GM23338 (cell line): Measurements from ENCODE around the gene TAS2R10. TPM values are rescaled to one million over a fixed set of nuclear protein-coding genes. Genes with fewer than 3 reads are reported as not detected.
A peak's percentile ranks its signal among the peaks of the same experiment; 100 is the strongest.

ENCODE experiments used
- ATAC-seq: fragments of 200-7000 bp; cut with Tn5 transposase; 3 replicates; pipeline ENCODE4 v1.9.1; 2020
- DNase-seq: peaks from one replicate; pipeline ENCODE4 v3.0.0-alpha.2; 2015; ENCODE audit warnings: low spot score
- H2AFZ ChIP-seq: fragments of 200-600 bp; sonication (generic); 2 replicates; pipeline ENCODE4 v1.8.0; 2016; ENCODE audit warnings: antibody characterized with exemption, mild to moderate bottlenecking, moderate library complexity
- H3F3A ChIP-seq: fragments of 200-600 bp; sonication (generic); replicated peaks from 2 replicates; pipeline ENCODE4 v1.8.0; 2017; ENCODE audit warnings: antibody characterized with exemption, mixed run types, low read depth
- H3K27ac ChIP-seq: fragments of 200-600 bp; sonication (generic); 2 replicates; pipeline ENCODE4 v1.6.1; 2016; ENCODE audit warnings: low read depth
- H3K27me3 ChIP-seq: fragments of 200-600 bp; sonication (generic); 2 replicates; pipeline ENCODE4 v1.8.0; 2016; ENCODE audit warnings: mild to moderate bottlenecking, mixed run types, moderate library complexity; ENCODE audit not compliant: insufficient read depth
- H3K36me3 ChIP-seq: fragments of 200-600 bp; sonication (generic); 2 replicates; pipeline ENCODE4 v1.8.0; 2016; ENCODE audit warnings: mild to moderate bottlenecking; ENCODE audit not compliant: insufficient read depth
- H3K4me1 ChIP-seq: fragments of 200-600 bp; sonication (generic); 2 replicates; pipeline ENCODE4 v1.8.0; 2016; ENCODE audit warnings: mild to moderate bottlenecking, moderate library complexity; ENCODE audit not compliant: insufficient read depth
- H3K4me2 ChIP-seq: fragments of 200-600 bp; sonication (generic); 2 replicates; pipeline ENCODE4 v1.7.1; 2017; ENCODE audit warnings: mixed run types
- H3K4me3 ChIP-seq: fragments of 200-600 bp; sonication (generic); 2 replicates; pipeline ENCODE4 v1.6.1; 2016; ENCODE audit warnings: mixed run types
- H3K79me2 ChIP-seq: fragments of 200-600 bp; sonication (generic); replicated peaks from 2 replicates; pipeline ENCODE4 v1.8.0; 2017; ENCODE audit warnings: mild to moderate bottlenecking; ENCODE audit not compliant: insufficient read depth
- H3K9me2 ChIP-seq: fragments of 200-600 bp; sonication (generic); 2 replicates; pipeline ENCODE4 v1.8.0; 2017; ENCODE audit not compliant: insufficient read depth
- H4K20me1 ChIP-seq: fragments of 200-600 bp; sonication (generic); replicated peaks from 2 replicates; pipeline ENCODE4 v1.8.0; 2017; ENCODE audit warnings: mild to moderate bottlenecking; ENCODE audit not compliant: insufficient read depth
- H3K27ac Mint-ChIP-seq: 2 replicates; pipeline ENCODE4 v1.8.0; 2020; ENCODE audit warnings: inconsistent platforms, mild to moderate bottlenecking, moderate library complexity, mixed read lengths
- H3K27me3 Mint-ChIP-seq: 3 replicates; pipeline ENCODE4 v1.8.0; 2022; ENCODE audit warnings: low read depth, mild to moderate bottlenecking, moderate library complexity, mixed read lengths, inconsistent platforms; ENCODE audit not compliant: insufficient read depth, poor library complexity
- H3K36me3 Mint-ChIP-seq: 3 replicates; pipeline ENCODE4 v1.8.0; 2021; ENCODE audit warnings: low read depth, mild to moderate bottlenecking, inconsistent platforms, moderate library complexity, mixed read lengths
- H3K4me1 Mint-ChIP-seq: 3 replicates; pipeline ENCODE4 v1.8.0; 2020; ENCODE audit warnings: mild to moderate bottlenecking, inconsistent platforms, mixed read lengths
- H3K4me3 Mint-ChIP-seq: 3 replicates; pipeline ENCODE4 v1.8.0; 2021; ENCODE audit warnings: moderate library complexity, mild to moderate bottlenecking, inconsistent platforms, mixed read lengths
- H3K9me3 Mint-ChIP-seq: 3 replicates; pipeline ENCODE4 v1.8.0; 2020; ENCODE audit warnings: moderate library complexity, mild to moderate bottlenecking, inconsistent platforms, mixed read lengths
- CREB1 ChIP-seq: fragments of 250-450 bp; sonication (Bioruptor Pico); IDR thresholded peaks from 2 replicates; pipeline ENCODE4 v1.5.0; 2020; ENCODE audit warnings: low read depth, mild to moderate bottlenecking, moderate library complexity
- CTCF ChIP-seq, 2 experiments: fragments of 200-600 bp in 1 of 2; sonication (generic) in 1 of 2; conservative IDR thresholded peaks; 2 replicates each; pipeline versions ENCODE4 v1.5.1 to v1.6.1; 2016 to 2017; ENCODE audit warnings: antibody characterized with exemption in 2 of 2, low read depth in 2 of 2, mild to moderate bottlenecking in 2 of 2, moderate library complexity in 1 of 2
- EZH2 ChIP-seq: fragments of 200-600 bp; sonication (generic); IDR thresholded peaks from one replicate; pipeline ENCODE4 v1.8.0; 2017; ENCODE audit warnings: antibody characterized with exemption, mild to moderate bottlenecking, low read depth; ENCODE audit not compliant: unreplicated experiment
- EZH2phosphoT487 ChIP-seq: fragments of 200-600 bp; sonication (generic); IDR thresholded peaks from one replicate; pipeline ENCODE4 v1.8.1; 2018; ENCODE audit warnings: antibody characterized with exemption; ENCODE audit not compliant: unreplicated experiment
- JUNB ChIP-seq: IDR thresholded peaks from one replicate; pipeline ENCODE4 v1.6.1; 2016; ENCODE audit warnings: antibody characterized with exemption; ENCODE audit not compliant: unreplicated experiment
- NANOG ChIP-seq: IDR thresholded peaks from 2 replicates; pipeline ENCODE4 v1.6.1; 2016; ENCODE audit warnings: antibody characterized with exemption, borderline replicate concordance
- POLR2AphosphoS5 ChIP-seq: IDR thresholded peaks from 2 replicates; pipeline ENCODE4 v1.6.1; 2016; ENCODE audit warnings: antibody characterized with exemption, low read depth
- REST ChIP-seq: IDR thresholded peaks from one replicate; pipeline ENCODE4 v1.6.1; 2018; ENCODE audit warnings: antibody characterized with exemption; ENCODE audit not compliant: unreplicated experiment
- ZNF114 ChIP-seq: fragments of 250-450 bp; sonication (Bioruptor Pico); IDR thresholded peaks from 2 replicates; pipeline ENCODE4 v1.5.0; 2020; ENCODE audit warnings: mild to moderate bottlenecking, moderate library complexity
- ZNF331 ChIP-seq: fragments of 250-450 bp; sonication (Bioruptor Pico); IDR thresholded peaks from 2 replicates; pipeline ENCODE4 v1.5.0; 2020; ENCODE audit warnings: low read depth, mild to moderate bottlenecking, moderate library complexity
- ZNF462 ChIP-seq: fragments of 250-450 bp; sonication (Bioruptor Pico); IDR thresholded peaks from 2 replicates; pipeline ENCODE4 v1.5.0; 2020; ENCODE audit warnings: mild to moderate bottlenecking, moderate library complexity
- polyA plus RNA-seq: library from polyadenylated mRNA; unstranded; fragments of >200 nt; fragmentation: Nextera tagmentation; extraction: Ambion mirVana; gene quantifications from 2 replicates; pipeline ENCODE4 v1.2.1, GENCODE V29; 2016
- total RNA-seq: library from RNA; depleted of rRNA; stranded (reverse); fragments of >200 nt; shearing (Covaris generic); gene quantifications from 2 replicates; pipeline ENCODE4 v1.2.3, GENCODE V29; 2014
- TF ChIP-seq, protein P1 (sequence below): IDR thresholded peaks from 2 replicates; pipeline ENCODE4 v1.6.1; 2016; ENCODE audit warnings: antibody characterized with exemption

The TAS2R10 gene
- total and polyA plus RNA-seq, 2 experiments from 2014 or later = 0.66 to 1.1 TPM

DNA sequence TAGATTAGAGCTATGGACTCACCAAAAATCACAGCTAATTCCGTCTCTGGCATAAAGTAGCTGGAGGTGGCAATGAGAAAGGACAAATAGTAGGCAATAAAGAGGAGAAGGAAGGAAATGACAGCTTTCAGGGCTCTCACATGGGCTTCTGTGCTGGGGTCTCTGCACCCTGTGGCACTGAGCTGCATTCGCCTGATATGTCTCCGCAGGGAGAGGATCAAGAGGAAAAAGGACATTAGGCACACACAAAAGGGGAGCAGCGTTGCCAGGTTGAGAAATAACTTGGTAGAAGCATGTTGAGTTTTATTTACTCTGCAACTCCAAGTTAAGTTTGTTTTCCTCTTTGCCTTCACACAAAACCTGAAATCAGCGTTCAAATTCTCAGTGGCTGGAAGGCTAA is 24.4 kb downstream of the TAS2R10 start:
- peak overlapping the region; percentile 1; the same call in 1 of the 3 replicates for H3K4me3 Mint-ChIP-seq
- Histone ChIP-seq H3K27ac (no peak overlapping the region), H3K4me3 (no peak overlapping the region), H4K20me1 (no peaks in the 10 kb centered on the region), H2AFZ (no peak overlapping the region), H3K4me2 (peak overlapping the region; percentile 26), H3K79me2 (no peaks in the 10 kb centered on the region), H3K36me3 (no peaks in the 10 kb centered on the region), H3F3A (no peaks in the 10 kb centered on the region), H3K9me2 (0 out of 2 replicates have a peak, but pooled peaks cover 8% of the 10 kb centered on the region), H3K27me3 (no peaks in the 10 kb centered on the region), H3K4me1 (peaks cover 22% of the 10 kb centered on the region)
- ATAC-seq = peak; percentile 73
- peaks cover under 1% of the 10 kb centered on the region for H3K27me3 Mint-ChIP-seq
- H3K9me3 Mint-ChIP-seq = no peaks in the 10 kb centered on the region
- no peaks in the 10 kb centered on the region for H3K36me3 Mint-ChIP-seq
- no peak for DNase-seq
- H3K4me1 Mint-ChIP-seq = peaks cover 21% of the 10 kb centered on the region
- no peak for TF ChIP-seq ZNF462 (CRISPR knock-in tag)
- no peak for TF ChIP-seq POLR2AphosphoS5
- no peak for TF ChIP-seq EZH2phosphoT487
- no peak for TF ChIP-seq REST
- TF ChIP-seq ZNF114 = no peak
- TF ChIP-seq NANOG = no peak
- no peak for TF ChIP-seq CREB1
- no peak for TF ChIP-seq EZH2
- TF ChIP-seq ZNF331 (CRISPR knock-in tag) = no peak
- no peak for TF ChIP-seq CTCF (conservative IDR thresholded peaks at IDR 0.05; ENCODE audit: low read depth in 2 of 2)
- TF ChIP-seq, protein P1, sequence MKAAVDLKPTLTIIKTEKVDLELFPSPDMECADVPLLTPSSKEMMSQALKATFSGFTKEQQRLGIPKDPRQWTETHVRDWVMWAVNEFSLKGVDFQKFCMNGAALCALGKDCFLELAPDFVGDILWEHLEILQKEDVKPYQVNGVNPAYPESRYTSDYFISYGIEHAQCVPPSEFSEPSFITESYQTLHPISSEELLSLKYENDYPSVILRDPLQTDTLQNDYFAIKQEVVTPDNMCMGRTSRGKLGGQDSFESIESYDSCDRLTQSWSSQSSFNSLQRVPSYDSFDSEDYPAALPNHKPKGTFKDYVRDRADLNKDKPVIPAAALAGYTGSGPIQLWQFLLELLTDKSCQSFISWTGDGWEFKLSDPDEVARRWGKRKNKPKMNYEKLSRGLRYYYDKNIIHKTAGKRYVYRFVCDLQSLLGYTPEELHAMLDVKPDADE = no peak
- no peak for TF ChIP-seq JUNB
- peak overlapping the region; percentile 3; the same call in 1 of the 2 replicates for H3K27ac Mint-ChIP-seq
